SH-SY5Y (cell line): ENCODE data around the gene GREB1.

Experiments used
- GATA2 ChIP-seq: IDR thresholded peaks from 2 replicates; pipeline ENCODE4 v1.6.1; 2011; ENCODE audit warnings: mild to moderate bottlenecking, low read depth, low read length
- GATA3 ChIP-seq: IDR thresholded peaks from 2 replicates; pipeline ENCODE4 v1.6.1; 2011; ENCODE audit warnings: low read depth, mild to moderate bottlenecking, low read length, moderate library complexity

DNA sequence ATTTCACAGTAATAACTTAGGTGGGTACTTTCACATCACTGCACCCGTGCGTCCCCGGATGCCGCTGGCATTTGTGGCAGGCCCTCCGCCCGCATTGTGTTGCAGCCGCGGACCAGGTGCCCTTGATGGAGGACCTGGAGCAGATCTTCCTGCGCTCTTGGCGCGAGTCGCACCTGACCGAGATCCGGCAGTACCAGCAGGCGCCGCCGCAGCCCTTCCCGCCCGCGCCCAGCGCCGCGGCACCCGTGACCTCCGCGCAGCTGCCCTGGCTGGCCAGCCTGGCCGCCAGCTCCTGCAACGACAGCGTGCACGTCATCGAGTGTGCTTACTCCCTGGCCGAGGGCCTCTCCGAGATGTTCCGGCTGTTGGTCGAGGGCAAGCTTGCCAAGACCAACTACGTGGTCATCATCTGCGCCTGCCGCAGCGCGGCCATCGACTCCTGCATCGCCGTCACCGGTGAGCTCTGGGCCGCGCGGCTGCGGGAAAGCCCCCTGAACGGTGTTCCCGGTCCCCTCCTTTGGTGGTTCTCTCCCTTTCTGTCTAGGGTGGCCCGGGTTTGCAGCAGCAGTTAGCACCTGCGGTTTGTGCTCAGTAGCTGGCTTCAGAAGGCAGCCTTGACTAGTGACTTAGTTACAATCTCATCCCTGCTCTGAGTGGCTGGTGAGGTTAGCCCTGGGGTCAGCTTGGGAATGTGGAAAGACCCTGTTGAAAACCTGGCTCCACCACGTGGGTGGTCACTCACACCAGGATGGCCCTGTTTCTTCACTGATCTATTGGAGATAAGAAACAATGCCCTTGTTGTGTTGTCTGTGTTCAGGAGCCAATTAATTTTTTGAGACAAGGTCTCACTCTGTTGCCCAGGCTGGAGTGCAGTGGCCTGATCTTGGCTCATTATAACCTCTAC lies 59.1 kb downstream of the GREB1 start:
- TF ChIP-seq GATA3: no peak
- no peak; the same call in 1 of the 2 replicates for TF ChIP-seq GATA2
